HEK293T (cell line): ENCODE measurements around the gene CAPN7.

Experiments
- CTCF ChIA-PET: fragments of 350-600 bp; formaldehyde crosslinking; extraction: SDS; loops from one replicate; lab custom pipeline; 2021; ENCODE audit warnings: antibody characterized with exemption, inconsistent platforms; lab: Yijun Ruan, JAX
- POLR2A ChIA-PET: fragments of 350-600 bp; formaldehyde crosslinking; extraction: SDS; loops from one replicate; lab custom pipeline; 2020; ENCODE audit warnings: antibody characterized with exemption, inconsistent platforms; lab: Yijun Ruan, JAX
- DNase-seq: peaks from one replicate; pipeline ENCODE4 v3.0.0; 2012; ENCODE audit warnings: mixed read lengths; ENCODE audit errors: extremely low spot score
- ARNT ChIP-seq: fragments of 450-650 bp; IDR thresholded peaks from 2 replicates; pipeline ENCODE4 v1.6.1; 2017; ENCODE audit warnings: mild to moderate bottlenecking
- BHLHE40 ChIP-seq: fragments of 450-650 bp; IDR thresholded peaks from 2 replicates; pipeline ENCODE4 v1.6.1; 2016; ENCODE audit warnings: mild to moderate bottlenecking, moderate library complexity, borderline replicate concordance
- CTBP1 ChIP-seq: fragments of 450-650 bp; IDR thresholded peaks from 2 replicates; pipeline ENCODE4 v1.6.1; 2016; ENCODE audit warnings: borderline replicate concordance
- ELF4 ChIP-seq: fragments of 450-650 bp; IDR thresholded peaks from 2 replicates; pipeline ENCODE4 v1.6.1; 2017; ENCODE audit warnings: antibody characterized with exemption
- FOXA1 ChIP-seq: fragments of 450-650 bp; IDR thresholded peaks from 2 replicates; pipeline ENCODE4 v1.6.1; 2016; ENCODE audit warnings: mild to moderate bottlenecking
- FOXK2 ChIP-seq: fragments of 450-650 bp; IDR thresholded peaks from 2 replicates; pipeline ENCODE4 v1.6.1; 2016; ENCODE audit warnings: mild to moderate bottlenecking
- FOXM1 ChIP-seq: fragments of 450-650 bp; IDR thresholded peaks from 2 replicates; pipeline ENCODE4 v1.6.1; 2017; ENCODE audit warnings: mild to moderate bottlenecking, borderline replicate concordance
- HDGF ChIP-seq: fragments of 450-650 bp; IDR thresholded peaks from 2 replicates; pipeline ENCODE4 v1.6.1; 2017; ENCODE audit warnings: antibody characterized with exemption, borderline replicate concordance
- L3MBTL2 ChIP-seq: fragments of 450-650 bp; conservative IDR thresholded peaks from 2 replicates; pipeline ENCODE4 v1.6.1; 2016; ENCODE audit warnings: mild to moderate bottlenecking
- LEF1 ChIP-seq: fragments of 450-650 bp; IDR thresholded peaks from 2 replicates; pipeline ENCODE4 v1.6.1; 2017; ENCODE audit warnings: mild to moderate bottlenecking, borderline replicate concordance
- NFRKB ChIP-seq: fragments of 450-650 bp; IDR thresholded peaks from 2 replicates; pipeline ENCODE4 v1.6.1; 2016; ENCODE audit warnings: mild to moderate bottlenecking, moderate library complexity
- PKNOX1 ChIP-seq: fragments of 450-650 bp; IDR thresholded peaks from 2 replicates; pipeline ENCODE4 v1.6.1; 2016
- SP1 ChIP-seq: fragments of 450-650 bp; IDR thresholded peaks from 2 replicates; pipeline ENCODE4 v1.6.1; 2017
- SUZ12 ChIP-seq: fragments of 450-650 bp; IDR thresholded peaks from 2 replicates; pipeline ENCODE4 v1.6.1; 2016; ENCODE audit warnings: mild to moderate bottlenecking
- TARDBP ChIP-seq: fragments of 450-650 bp; IDR thresholded peaks from 2 replicates; pipeline ENCODE4 v1.6.1; 2016
- ZNF384 ChIP-seq: fragments of 450-650 bp; IDR thresholded peaks from 2 replicates; pipeline ENCODE4 v1.6.1; 2016

The CAPN7 gene

DNA sequence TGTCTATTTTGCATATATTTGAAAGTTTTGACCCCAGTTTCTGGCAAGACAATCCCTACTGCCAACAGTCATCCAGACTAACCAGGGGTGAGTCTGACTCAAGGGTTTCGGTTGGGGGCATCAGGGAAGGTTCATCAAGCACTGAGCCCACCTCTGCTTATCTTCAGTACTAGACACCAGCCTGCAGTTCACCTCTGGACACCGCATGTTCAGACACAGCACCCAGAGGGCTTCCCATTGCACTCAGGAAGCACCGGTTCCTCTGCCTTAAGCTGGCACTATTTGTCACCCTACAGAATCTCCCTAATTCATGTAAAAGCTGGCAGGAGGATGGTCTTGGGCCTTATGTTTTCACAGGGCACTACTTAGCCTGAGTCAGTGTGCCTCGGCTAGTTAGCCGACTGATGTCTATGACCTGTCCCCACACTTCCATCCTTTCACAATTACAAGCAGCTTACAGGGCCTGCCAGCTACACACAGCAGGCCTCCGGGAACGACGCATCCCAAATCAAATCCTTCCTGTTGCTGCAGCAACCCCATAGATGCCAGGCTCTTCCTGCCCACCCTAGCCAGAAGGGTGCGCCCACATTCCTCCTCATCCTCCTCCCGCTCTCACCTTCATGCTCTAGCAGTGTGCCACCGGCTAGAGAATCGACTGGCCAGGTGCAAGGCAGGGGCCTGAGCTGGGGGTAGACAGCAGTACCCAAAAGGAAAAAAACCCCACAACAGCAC is 73.8 kb downstream of the CAPN7 start:
- no peak for TF ChIP-seq PKNOX1
- TF ChIP-seq SUZ12: no peak
- TF ChIP-seq FOXK2: no peak
- TF ChIP-seq ZNF384: no peak
- TF ChIP-seq FOXM1: no peak
- DNase-seq: no peak
- ChIA-PET POLR2A (no interaction called here), CTCF (interaction anchor here (2.4 kb wide), 1 partner anchor 11 kb away, joined by 10 read pairs; no protein-coding TSS in a partner anchor)

DNA sequence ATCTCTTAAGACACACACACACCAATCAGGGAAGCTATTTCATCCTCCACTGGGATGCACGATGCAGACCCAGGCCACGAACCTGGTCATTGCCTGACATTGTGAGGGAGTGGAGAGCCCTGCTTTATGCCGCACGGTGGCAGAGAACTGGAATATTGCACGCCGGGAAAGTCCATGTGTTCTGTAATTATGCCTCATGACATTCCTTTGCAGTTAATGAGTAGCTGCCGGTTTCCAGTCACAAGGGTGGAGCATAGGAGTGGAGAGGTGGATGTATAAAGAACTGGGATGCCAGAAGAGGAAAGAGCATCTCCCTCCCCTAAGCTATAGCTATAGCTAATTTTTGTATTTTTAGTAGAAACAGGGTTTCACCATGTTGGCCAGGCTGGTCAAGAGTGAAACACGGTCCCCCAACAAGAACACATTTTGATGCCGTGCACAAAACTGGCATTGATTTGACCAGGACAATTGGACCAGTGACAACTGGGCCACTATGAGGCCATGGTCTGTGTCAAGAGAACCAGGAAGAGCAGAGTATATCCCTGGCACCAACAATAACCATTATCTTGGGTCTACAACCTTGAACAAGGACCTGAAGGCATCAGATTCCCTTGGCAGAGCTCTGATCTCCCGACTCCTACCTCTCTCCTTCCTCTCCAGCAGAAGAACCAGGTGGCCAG is 74.9 kb downstream of the CAPN7 start:
- no peak for TF ChIP-seq TARDBP
- no peak for TF ChIP-seq SP1
- no peak for TF ChIP-seq HDGF
- no peak for TF ChIP-seq CTBP1
- no peak for DNase-seq
- ChIA-PET CTCF (interaction anchor here (2.4 kb wide), 1 partner anchor 13 kb away, joined by 10 read pairs; no protein-coding TSS in a partner anchor), POLR2A (no interaction called here)

GRCh38 chr3:15281817-15282216 is 75.8 kb downstream of the CAPN7 start:
- TF ChIP-seq PKNOX1: no peak
- no peak for TF ChIP-seq ELF4
- TF ChIP-seq ARNT: no peak
- no peak for TF ChIP-seq ZNF384
- no peak for TF ChIP-seq SP1
- TF ChIP-seq SUZ12: no peak
- ChIA-PET CTCF (interaction anchor here (0.7 kb wide), 1 partner anchor 42 kb away, joined by 3 read pairs; no protein-coding TSS in a partner anchor), POLR2A (no interaction called here)
- DNase-seq: no peak

DNA sequence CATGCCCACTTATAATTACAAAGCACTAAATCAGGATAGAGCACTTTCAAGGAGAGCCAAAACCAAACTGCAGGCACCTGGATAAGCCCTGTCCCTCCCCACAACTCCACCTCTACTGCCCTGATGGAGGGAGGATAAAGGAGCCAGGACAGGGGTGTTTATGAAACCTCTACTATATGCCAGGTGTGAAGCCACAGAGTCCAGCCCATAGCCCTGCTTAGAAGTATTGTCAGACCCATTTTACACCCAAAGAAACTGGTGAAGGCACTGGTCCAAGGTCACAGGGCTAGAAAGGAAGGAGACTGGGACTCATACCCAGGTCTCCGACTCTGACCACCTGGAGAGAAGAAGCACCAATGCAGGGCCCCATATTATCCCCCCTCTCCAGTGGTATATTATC is 77.7 kb downstream of the CAPN7 start:
- ChIA-PET CTCF (no interaction called here), POLR2A (no interaction called here)
- TF ChIP-seq NFRKB: no peak
- DNase-seq: no peak

DNA sequence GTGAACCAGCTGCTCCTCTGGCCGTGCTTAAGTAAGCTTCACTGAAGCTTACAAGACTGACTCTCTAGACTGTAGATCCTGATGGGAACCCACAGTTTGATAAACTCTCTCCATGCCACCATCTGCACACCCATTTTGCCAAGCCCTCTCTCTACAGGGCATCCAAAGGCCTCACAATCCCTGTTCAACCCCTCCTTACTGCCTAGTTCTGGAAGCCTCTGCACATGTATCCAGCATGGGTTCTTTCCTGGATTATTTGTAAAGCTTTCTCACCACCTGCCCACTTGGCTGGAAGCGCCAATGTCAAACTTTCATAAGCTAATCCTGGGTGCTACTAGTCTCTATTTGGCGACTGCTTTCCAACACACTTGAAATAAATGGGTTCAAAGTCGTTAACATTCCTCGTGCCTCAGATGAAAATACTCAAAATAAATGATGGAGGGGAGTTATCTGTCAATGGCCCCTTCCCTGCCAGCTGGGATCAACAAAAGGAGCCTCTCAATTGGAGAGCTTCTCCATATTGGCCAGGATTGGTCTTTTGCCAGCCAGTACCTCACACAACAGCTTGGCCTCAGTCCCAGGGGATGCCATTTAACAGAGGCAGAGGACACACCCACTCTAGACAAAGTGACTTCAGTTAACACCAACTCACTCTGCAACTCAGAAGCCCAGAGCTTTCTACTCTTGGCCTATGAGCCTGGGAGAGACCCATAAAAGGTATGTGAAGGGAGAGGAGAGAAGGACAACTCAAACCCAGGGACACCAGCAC is 78.3 kb downstream of the CAPN7 start:
- POLR2A ChIA-PET: no interaction called here
- CTCF ChIA-PET: no interaction called here
- no peak for DNase-seq
- no peak for TF ChIP-seq ELF4
- TF ChIP-seq SUZ12: no peak
- no peak for TF ChIP-seq L3MBTL2
- no peak for TF ChIP-seq NFRKB
- TF ChIP-seq FOXM1: no peak
- TF ChIP-seq FOXK2: no peak
- TF ChIP-seq ZNF384: no peak
- no peak for TF ChIP-seq TARDBP

GRCh38 chr3:15286022-15286421 is 80.0 kb downstream of the CAPN7 start:
- POLR2A ChIA-PET: no interaction called here
- CTCF ChIA-PET: no interaction called here
- DNase-seq: no peak
- TF ChIP-seq TARDBP (no peak), HDGF (no peak), SUZ12 (no peak), ARNT (no peak), L3MBTL2 (no peak), FOXK2 (no peak), FOXA1 (no peak), NFRKB (no peak), ELF4 (no peak)

DNA sequence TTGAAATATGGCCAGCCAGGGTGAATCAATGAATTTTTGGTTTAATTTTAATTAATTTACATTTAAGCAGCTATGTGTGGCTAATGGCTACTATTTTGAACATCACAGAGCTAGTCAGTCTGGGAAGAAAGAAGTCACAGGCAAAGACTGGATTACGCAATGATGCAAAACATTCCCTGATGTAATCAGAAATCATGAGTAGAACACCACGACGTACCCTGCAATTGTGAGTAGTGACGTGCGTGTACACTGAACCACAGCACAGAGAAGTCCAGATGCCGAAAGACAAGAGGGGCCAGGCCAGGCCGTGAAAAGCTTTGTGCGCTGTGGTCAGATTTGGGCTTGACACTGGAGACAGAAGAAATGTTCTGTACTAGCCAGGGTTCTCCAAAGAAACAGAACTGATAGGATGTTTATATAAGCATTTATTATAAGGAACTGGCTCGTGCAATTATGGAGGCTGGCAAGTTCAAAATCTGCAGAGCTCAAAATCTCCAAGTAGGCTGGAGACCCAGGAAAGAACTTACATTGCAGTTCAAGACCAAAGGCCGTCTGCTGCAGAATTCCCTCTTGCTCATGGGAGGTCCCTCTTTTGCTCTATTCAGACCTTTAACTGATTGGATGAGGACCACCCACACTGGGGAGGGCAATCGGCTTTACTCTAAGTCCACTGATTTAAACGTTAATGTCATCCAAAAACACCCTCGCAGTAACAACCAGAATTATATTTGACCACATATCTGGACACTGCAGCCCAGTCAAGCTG is 81.7 kb downstream of the CAPN7 start:
- DNase-seq: no peak
- TF ChIP-seq ARNT (no peak), FOXA1 (no peak), L3MBTL2 (no peak), HDGF (no peak), BHLHE40 (no peak), ZNF384 (no peak), FOXM1 (no peak), LEF1 (no peak), PKNOX1 (no peak), SUZ12 (no peak), TARDBP (no peak), NFRKB (no peak), CTBP1 (no peak)
- ChIA-PET POLR2A (interaction anchor here (0.6 kb wide), 1 partner anchor 971 kb away, joined by 3 read pairs; no protein-coding TSS in a partner anchor), CTCF (interaction anchor here (0.7 to 0.8 kb wide), 2 partner anchors 20 to 42 kb away, joined by 3 read pairs; no protein-coding TSS in a partner anchor)
